GM21786 (cell line): ENCODE data around the gene PSIP1.
"Not testable (repeated sequence)": the region's sequence is repeated elsewhere in the genome, so short reads cannot be mapped to it uniquely, and the experiment has no call there.

Experiments
- ATAC-seq: cut with Tn5 transposase; IDR thresholded peaks from one replicate; pipeline ENCODE4 v1.9.1; 2021; ENCODE audit not compliant: unreplicated experiment

Gene PSIP1

DNA sequence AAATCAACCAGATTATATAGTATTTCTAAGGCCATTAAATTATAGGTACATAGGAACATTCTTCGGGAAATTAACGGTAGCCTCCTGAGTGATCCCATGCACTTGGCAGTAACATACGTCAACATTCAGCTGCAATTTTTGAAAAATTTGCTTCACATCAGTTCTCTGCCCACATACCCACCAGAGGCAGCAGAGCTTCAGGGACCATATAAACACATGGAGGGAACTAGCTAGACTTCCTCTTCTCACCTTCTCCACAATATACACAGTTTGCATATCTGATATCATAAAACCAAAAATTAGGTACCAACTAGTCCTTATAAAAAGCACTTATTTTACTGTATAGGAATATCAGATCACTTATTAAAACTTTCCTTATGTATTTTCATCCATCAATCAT lies 4.8 kb downstream of the PSIP1 start:
- no peak for ATAC-seq

DNA sequence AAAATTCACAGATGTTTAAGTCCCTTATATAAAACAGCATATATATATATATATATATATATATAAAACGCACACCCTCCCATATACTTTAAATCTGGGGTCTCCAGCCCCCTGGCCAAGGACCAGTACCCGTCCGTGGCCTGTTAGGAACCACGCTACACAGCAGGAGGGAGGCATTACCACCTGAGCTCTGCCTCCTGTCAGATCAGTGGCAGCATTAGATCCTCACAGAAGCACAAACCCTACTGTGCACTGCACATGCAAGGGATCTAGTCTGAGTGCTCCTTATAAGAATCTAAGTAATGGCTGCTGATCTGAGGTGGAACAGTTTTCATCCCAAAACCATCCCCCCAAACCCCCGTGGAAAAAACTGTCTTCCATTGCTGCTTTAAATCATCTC lies 9.0 kb downstream of the PSIP1 start:
- ATAC-seq: no peak

DNA sequence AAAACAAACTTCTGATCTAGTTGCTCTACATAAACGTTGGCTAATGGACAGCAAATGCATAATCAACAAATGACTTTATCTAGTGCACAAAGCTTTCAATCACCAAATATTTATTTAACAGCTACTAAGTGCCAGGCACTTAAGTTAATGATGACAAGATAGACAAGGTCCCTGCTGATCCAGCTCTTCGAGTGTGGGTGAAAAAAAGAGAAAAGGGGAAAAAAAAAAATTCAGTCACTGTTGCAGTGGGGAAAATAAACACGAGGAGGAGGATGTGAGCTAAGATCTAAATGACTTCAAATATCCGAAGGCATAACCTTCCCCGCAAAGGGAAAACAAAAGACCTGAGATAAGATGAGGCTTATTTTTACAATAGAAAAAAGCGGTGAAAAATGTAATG lies 9.6 kb downstream of the PSIP1 start:
- ATAC-seq: no peak

DNA sequence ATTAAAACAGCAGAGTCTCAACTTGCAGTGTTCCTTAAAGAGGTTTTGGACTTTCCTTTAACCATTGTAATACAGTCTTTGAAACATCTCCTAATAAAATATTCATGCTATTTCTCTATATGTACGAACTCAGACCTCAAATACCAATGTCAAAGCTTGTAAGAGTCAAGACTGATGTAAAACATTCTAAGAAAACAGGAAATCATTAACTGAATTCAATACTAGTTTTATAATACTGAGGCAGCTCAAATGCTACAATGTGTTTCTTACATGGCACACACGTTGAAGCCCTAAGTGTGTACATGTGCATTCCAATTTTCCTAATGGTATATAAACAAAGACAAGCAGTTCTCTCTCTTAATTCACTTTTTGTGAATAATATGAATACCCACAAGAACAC lies 11.6 kb downstream of the PSIP1 start:
- ATAC-seq: no peak

DNA sequence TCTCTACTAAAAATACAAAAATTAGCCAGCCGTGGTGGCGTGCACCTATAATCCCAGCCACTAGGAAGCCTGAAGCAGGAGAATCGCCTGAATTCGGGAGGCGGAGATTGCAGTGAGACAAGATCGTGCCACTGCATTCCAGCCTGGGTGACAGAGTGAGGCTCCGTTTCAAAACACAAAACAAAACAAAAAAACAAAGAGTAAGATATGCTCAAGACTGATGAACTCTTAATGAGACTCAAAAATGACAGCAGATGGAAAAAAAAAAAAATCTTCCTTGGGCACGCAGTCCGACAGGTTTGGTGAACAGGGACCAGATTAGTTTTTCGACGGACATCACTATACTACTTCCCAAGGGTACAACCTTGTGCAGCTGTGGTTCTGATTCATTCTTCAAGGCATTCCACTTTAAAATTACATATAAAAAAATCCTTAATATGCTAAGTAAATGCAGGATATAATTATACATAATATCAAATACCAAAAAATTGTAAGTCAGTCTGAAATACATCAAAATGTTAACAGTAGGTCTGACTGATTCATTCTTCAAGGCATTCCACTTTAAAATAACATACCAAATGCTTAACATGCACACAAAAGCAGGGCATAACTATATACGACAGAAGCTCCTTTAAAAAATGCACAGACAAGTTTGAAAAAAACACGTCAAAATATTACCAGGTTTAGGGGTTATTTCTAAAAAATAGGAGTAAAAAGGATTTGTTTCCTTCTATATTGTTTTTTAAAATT lies 12.3 kb downstream of the PSIP1 start:
- no peak for ATAC-seq

DNA sequence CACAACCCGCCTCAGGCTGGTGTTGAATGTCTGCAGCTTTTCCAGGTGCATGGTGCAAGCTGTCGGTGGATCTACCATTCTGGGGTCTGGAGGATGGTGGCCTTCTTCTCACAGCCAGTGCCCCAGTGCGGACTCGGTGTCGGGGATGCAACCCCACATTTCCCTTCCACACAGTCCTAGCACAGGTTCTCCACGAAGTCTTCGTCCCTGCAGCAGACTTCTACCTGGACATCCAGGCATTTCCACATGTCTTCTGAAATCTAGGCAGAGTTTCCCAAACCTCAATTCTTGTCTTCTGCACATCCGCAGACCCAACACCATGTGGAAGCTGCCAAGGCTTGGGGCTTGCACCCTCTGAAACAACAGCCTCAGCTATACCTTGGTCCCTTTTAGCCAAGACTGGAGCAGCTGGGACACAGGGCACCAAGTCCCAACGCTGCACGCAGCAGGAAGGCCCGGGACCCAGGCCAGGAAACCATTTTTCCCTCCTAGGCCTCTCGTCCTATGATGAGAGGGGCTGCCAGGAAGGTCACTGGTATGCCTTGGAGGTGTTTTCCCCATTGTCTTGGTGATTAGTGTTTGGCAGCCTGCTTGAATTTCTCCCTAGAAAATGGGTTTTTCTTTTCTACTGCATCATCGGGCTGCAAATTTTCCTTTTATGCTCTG lies 18.2 kb downstream of the PSIP1 start:
- ATAC-seq: no peak

DNA sequence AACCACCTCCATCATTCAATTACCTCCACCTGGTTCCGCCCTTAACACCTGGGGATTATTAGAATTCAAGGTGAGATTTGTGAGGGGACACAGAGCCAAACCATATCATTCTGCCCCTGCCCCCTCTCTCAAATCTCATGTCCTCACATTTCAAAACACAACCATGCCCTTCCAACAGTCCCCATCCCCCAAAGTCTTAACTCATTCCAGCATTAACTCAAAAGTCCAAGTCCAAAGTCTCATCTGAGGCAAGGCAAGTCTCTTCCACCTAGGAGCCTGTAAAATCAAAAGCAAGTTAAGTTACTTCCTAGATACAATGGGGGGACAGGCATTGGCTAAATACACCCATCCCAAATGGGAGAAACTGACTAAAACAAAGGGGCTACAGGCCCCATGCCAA lies 18.8 kb downstream of the PSIP1 start:
- no peak for ATAC-seq

DNA sequence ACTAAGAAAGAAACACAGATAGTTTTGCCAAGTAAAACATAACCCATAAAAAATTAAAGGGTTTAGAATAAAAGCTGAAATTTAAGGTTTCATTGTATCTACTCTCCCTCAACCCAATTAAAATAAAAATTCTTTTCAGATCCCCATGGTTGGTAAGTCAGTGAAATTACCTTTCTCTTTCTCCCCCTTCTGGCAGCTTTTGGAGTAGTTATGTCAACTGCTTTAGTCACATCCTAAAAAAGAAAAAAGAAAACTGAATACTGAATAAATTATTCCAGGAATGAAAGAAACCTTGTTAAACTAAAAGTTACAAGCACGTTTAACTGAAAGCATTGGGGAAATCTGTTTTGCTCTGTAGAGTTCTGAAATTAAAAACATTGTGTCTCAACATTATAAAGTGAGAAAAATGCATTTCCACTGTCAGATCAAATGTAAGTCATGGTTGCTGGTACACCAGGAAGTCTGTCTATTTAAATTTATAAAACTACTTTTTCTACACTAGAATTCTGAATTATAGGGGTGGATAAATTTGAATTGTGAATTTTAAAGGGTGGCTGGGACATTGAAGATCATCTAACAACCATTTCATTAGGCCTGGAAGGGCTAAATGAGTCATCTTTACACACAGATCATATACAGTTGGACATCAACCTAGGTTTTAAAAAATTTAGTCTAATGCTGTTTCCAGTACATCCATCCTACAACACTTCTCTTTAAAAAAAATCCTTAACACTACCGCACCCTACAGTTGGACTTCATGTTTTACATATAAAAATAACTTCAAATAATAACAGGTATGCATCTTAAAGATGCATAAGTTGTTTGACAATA lies 24.7 kb downstream of the PSIP1 start:
- no peak for ATAC-seq

DNA sequence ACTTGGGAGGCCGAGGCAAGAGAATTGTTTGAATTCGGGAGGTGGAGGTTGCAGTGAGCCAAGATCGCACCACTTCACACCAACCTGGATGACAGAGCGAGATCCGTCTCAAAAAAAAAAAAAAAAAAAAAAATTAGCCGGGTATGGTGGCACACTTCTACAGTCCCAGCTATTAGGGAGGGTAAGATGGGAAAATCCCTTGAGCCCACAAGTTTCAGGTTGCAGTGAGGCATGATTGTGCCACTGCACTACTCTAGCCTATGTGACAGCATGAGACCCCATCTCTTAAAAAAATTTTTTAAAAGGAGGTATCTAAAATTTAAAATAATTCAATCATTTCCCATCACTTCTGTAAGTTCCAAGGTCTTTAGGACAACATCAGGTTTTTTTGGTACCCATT lies 26.0 kb downstream of the PSIP1 start:
- ATAC-seq: no peak

DNA sequence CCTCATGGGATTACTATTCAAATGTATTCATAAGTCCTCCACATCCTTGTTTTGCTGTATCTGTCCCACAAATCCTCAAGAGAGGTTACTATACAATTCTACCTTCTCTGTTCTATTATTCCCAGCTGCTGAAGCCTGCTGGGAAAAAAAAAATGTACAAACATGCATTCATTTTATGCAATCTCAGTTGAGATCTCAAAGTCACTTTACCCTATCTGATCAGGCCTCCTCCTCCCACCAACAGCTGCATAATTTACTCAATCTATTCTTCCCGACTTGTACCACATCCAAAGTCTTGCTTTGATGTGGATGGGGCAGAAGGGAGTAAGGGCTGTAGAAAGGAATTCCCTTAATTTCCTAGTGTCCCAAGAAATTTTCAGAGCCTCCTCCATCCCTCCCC lies 28.6 kb downstream of the PSIP1 start:
- ATAC-seq: no peak

DNA sequence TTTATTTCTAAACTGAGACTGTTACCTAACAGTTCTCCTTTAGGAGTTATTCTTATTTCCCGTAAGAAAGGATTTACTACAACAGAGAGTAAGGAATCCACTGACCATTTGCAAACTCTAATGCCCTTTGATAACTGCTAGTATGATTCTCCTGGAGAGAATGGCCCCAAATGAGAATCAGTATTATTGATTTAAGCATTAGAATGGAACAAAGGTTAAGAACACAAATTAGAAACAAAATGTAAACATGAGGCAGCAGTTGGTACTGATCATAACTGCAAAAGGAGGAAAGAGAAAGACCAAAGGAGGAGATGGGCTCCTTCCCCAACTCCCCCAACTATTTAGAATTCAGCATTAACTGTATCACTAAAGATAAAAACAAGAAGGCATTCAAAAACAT lies 30.7 kb downstream of the PSIP1 start:
- ATAC-seq: no peak

DNA sequence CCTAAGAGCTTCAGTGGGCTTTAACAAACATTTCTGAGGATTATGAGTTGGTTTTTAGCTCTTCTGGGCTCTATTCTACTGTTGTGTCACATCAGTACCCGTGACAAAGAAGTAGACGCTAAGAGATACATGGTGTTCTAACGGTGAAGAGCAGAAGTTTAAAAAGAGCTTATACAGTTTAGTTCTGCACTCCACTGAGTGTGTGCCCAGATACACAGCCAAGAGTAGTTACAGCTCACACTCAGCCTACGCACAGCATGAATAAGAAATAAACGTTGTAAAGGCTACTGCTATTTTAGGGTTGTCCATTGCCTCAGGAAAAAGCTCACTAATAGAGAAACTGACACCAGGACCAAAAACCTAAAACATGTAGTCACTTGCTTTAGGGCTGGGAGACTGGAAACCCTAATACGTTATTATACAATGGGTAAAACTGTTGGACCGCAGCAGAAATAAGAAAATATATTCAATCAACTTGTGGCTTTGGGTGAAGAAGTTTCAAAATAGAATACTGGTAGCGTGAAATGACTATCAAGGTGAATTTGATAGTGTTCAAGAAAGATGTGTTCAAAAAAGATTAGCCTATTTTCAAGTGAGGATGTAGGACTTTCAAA lies 34.7 kb downstream of the PSIP1 start:
- no peak for ATAC-seq

DNA sequence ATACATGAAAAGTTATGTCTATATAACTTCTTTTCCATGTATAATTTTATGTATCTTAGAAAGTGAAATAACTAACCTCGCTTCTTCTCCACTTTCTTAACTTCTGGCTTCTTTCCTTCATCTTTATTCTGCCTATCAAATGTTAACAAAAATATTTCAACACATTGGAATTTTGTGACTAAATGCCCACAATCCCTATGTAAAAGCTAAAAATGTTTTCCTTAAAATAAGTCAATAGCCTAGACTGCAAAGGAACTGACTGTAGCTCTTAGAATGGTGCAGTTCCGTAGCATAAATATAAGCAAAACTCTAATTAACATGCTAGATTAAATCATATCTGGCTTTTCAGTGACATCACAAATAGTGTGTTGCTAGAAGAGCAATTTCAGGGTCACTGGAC lies 40.9 kb downstream of the PSIP1 start:
- ATAC-seq: no peak

DNA sequence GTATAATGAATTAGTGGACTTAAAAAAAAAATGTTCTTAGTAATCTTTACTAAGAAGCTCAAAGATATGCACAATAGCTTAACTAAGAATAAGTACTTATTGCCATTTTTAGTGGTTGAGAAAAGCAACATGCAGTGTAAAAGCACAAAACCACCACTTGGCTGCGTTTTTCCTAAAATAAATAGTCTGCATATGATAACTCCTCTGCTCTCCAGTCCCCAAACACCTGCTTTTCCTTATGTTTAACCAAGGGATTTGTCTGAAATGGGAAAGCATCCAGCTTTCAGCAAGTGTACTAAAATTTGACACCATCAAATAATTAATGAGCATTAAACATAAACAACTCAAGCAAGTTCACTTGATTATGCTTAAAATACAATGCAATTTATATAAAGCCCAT lies 41.4 kb downstream of the PSIP1 start:
- ATAC-seq: no peak

DNA sequence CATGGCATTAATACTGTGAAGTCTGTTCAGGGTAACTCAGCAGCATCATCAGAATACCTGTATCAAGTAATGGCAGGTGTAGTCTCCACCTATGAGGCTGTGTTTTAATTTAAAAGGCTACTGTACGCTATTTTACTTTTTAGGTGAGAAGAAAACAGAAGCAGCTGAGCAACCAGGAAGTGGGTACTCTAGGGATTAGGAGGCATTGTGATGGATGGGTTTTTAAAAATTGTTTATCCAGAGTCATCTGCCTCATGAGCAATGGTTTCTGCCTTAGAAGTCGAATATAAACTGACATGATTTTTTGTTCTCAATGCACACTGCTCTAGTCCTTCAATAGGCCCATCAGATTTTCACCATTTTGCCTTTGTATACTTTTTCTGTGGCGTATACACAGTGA lies 42.6 kb downstream of the PSIP1 start:
- ATAC-seq: no peak

DNA sequence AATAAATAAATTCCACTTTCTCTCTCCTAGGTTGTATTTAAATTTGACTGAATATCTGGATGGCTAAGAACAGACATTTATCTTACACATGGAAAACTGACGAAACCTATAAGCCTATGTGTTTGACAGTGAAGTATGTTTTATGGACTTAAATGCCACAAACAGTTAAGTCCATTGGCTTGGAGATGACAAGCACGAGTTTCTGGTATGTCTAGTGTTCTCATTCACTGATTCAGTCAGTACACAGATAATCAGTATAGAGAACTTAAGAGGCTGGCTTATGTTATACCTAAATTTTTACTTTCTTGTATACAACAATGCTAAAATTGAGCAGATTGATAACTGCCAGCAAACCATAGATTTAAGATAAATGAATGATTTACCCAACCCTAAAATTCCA lies 49.2 kb downstream of the PSIP1 start:
- no peak for ATAC-seq

DNA sequence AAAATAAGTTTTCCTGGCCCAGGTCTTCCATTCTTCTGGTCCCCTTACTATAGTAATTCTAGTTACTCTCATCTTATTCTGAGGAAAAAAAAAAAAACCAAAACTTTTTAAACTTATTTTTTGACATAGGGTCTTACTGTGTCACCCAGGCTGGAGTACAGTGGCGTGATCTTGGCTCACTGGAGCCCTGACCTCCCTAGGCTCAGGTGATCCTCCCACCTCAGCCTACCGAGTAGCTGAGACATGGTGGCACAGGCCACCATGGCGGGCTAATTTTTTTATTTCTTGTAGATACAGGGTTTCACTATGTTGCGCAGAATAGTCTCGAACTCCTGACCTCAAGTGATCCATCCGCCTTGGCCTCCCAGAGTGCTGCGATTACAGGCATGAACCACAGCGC lies 49.7 kb downstream of the PSIP1 start:
- ATAC-seq: no peak

DNA sequence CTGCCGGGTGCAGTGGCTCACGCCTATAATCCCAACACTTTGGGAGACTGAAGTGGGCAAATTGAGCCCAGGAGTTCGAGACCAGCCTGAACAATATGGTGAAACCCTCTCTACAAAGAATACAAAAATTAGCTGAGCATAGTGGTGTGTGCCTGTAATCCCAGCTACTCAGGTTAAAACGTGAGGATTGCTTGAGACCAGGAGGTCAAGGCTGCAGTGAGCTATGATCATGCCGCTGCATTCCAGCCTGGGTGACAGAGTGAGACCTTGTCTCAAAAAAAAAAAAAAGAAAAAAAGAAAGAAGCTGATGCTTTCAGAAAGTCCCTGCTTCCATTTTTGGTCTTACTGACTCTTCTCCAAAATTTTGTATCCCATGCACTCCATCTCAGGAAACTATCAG lies 56.8 kb downstream of the PSIP1 start:
- ATAC-seq: no peak

DNA sequence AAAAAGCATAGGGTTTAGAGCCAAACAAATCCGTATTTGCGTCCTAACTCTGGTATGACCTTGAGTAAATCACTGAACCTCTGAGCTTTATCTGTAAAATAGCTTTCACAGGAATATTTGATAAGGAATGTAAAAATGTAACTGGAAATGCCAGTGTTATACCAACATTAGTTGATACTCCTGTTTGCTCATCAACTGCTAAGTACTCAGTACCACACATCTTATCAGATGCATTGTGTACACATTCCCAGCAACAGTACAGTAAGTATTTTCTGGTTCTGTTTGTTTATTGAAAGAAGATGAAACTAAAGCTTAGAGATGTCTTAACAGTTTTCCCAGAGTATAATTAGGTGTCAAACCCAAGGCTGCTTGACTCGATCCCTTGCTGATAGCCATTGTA lies 66.6 kb downstream of the PSIP1 start:
- no peak for ATAC-seq

DNA sequence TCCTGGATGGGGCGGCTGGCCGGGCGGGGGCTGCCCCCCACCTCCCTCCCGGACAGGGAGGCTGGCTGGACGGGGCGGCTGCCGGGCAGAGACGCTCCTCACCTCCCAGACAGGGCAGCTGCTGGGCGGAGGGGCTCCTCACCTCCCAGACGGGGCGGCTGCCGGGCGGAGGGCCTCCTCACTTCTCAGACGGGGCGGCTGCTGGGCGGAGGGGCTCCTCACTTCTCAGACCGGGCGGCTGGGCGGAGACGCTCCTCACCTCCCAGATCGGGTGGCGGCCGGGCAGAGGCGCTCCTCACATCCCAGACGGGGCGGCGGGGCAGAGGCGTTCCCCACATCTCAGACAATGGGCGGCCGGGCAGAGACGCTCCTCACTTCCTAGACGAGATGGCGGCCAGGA lies 68.5 kb downstream of the PSIP1 start:
- ATAC-seq: not testable (repeated sequence)

DNA sequence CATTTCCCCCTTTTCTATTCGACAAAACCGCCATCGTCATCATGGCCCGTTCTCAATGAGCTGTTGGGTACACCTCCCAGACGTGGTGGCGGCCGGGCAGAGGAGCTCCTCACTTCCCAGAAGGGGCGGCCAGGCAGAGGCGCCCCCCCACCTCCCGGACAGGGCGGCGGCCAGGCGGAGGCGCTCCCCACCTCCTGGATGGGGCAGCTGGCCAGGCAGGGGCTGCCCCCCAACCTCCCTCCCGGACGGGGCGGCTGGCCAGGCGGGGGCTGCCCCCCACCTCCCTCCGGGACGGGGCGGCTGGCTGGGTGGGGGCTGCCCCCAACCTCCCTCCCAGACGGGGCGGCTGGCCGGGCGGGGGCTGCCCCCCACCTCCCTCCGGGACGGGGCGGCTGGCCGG lies 68.9 kb downstream of the PSIP1 start:
- not testable (repeated sequence) for ATAC-seq

DNA sequence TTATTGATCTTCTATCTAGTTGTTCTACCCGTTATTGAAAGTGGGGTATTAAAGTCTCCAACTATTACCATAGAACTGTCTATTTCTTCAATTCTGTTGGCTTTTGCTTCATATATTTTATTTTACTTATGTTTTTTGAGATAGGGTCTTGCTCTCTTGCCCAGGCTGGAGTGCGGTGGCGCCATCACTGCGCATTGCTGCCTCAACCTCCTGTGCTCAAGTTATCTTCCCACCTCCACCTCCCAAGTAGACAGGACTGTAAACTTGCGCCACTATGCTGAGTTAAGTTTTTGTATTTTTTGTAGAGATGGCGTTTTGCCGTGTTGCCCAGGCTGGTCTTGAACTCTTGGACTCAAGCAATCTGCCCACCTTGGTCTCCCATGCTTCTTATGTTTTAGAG lies 71.9 kb downstream of the PSIP1 start:
- no peak for ATAC-seq
